RPMI8226 (cell line): ENCODE results near the gene COMMD7.
"Not testable (repeated sequence)": the region's sequence is repeated elsewhere in the genome, so short reads cannot be mapped to it uniquely, and the experiment has no call there.

Source experiments
- DNase-seq: peaks from one replicate; pipeline ENCODE4 v3.0.0-alpha.2; 2015

Gene COMMD7

GRCh38 chr20:32718749-32719348 is 24.4 kb downstream of the COMMD7 start:
- DNase-seq = no peak

DNA sequence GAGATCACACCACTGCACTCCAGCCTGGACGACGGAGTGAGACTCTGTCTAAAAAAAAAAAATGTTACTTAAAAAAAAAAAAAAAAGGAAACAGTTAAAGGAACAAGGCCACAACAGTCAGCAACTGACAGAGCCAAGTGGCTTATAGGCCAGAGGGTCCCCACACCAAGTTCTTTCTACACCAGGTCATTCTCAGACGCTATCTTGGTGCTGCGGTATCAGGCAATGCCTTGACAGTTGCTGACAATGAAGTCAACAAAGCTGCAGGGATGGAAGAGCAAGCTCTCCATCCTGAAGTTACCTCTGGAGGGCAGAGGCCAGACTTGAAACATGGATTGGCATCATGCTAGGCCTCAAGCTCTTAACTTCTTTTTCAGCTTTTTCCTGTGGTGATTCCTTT is 31.9 kb downstream of the COMMD7 start:
- DNase-seq = no peak

DNA sequence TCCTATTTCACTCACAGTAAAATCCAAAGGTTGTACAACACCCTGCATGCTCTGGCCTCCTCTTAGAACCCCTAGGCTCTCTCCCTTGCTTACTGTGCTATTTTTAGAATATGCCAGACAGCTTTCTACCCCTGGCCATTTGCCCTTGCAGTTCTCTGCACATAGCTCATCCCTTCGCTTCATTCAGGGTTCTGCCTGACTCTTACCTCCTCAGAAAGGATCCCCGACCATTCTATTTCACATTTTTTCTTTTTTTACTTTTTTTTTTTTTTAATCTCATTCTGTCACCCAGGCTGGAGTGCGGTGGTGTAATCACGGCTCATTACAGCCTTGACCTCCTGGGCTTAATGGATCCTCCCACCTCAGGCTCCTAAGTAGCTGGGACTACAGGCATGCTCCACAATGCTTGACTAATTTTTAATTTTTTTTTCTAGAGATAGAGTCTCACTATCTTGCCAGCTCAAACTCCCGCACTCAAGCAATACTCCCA is 33.6 kb downstream of the COMMD7 start:
- no peak for DNase-seq

- DNase-seq = not testable (repeated sequence)
Measured at GRCh38 chr20:32709029-32709631, 34.1 kb downstream of the COMMD7 start.

DNA sequence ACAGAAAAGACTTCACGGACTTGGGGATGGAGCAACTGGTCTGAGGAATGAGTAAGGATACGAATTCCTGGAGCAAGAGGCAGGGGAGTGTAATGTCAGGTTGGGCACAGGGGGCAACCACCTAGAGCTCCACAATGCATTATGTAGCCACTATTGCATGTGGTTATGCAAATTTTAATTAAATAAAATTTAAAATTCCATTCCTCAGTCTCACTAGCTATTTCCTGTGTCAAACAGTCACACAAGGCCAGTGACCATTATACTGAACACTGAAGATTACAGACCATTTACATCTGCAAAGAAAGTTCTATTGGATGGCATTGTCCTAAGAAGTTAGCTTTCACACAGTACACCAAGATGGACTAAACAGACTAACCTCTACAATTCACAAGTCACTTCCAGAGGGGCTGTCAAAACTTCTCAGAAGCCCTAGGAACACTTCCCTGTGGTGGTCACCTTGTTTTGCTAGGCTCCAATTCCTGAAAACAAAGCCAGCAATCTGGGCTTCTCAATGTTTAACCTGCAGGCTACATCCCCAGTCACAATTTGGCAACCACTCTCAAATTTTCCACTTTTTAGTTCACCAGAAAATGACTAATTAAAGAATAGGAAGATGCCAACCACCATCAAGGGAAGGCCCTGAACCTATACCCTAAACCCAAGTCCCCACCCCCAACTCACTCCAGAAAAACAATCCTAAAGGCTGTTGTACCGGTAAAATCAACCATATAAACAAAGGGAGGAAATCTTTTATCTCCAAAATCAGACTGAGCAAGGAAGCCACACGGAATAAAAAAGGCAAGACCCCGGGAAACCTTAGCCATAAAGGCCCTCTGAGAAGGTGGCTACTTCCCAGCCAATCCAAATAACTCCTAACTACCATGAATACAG is 35.3 kb downstream of the COMMD7 start:
- no peak for DNase-seq

DNA sequence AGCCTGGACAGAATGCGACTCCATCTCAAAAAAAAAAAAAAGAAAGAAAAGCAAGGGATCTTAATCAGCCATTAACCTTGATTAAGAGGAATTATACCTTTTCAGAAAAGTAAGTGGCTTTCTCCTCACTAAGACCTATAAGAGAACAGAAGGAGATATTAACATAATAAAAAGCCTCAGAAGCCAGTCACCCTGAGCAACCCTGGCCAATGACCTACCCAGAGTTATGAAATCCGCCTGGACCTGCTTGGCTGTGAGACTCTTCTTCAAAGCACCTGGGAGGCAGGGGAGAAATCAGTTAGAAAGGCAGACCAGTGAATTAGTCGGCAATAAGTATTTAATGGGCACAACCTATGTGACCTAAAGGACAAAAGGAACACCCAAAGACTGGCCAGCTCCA is 36.8 kb downstream of the COMMD7 start:
- DNase-seq = no peak

DNA sequence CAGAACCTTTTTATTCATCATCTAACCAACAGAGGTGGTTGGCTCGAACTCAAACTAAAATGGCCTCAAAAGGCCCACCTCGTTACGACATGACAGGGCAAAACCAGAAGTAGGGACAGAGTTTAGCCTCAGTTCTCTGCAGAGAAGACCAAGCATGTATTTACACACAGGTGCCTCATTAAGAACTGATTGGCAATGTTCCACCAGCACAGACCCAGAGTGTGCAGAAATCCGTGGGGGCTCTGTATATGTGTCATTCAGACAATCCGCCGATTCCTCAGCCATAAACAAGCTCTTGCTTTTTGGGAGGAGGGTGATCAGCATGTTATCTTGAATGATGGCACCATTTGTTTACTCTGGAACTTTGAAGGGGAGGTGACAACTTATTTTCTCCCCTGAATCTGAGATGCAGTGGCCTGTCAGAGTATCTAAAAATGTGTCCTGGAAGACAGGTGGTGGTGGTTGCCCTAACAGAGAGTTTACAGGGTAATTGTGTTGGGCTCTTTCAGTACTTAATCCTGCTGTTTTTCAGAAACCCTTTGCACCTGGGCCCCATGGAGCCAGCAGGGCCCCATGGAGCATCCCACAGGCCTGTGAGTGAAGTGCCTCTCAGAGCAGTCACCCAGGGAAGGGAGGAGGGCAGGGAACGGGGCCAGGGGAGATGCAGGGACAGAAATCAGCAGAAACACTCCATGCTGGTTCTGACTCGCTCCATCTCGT is 40.4 kb downstream of the COMMD7 start:
- peak; percentile 44 for DNase-seq

DNA sequence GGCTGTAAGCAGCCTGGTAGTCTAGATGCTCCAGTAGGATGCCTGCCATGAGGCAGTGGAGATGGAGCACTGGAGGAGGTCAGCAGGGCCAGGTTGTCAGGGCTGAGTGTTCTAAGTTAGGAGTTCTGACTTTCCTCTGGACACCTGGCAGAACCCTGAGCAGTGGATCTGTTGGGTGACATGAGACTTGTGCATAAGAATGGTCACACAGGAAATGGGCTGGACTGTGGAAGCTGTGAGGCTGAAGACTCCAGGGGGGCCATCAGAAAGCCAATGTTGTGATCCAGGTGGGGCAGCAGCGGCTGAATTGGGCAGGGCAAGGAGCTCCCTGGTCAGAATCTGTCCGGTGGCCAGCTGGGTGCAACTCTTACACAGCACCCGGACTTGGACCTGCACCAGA is 45.7 kb downstream of the COMMD7 start:
- no peak for DNase-seq

- no peak for DNase-seq
Measured at GRCh38 chr20:32695089-32695488, 48.2 kb downstream of the COMMD7 start.

GRCh38 chr20:32688966-32689365 is 54.3 kb downstream of the COMMD7 start:
- DNase-seq = not testable (repeated sequence)

GRCh38 chr20:32687180-32687532 is 56.1 kb downstream of the COMMD7 start:
- no peak for DNase-seq

GRCh38 chr20:32686530-32687179 is 56.6 kb downstream of the COMMD7 start:
- DNase-seq = no peak

- DNase-seq = no peak
Measured at GRCh38 chr20:32685541-32686529, 57.4 kb downstream of the COMMD7 start.

GRCh38 chr20:32682508-32682987 is 60.7 kb downstream of the COMMD7 start:
- no peak for DNase-seq

DNA sequence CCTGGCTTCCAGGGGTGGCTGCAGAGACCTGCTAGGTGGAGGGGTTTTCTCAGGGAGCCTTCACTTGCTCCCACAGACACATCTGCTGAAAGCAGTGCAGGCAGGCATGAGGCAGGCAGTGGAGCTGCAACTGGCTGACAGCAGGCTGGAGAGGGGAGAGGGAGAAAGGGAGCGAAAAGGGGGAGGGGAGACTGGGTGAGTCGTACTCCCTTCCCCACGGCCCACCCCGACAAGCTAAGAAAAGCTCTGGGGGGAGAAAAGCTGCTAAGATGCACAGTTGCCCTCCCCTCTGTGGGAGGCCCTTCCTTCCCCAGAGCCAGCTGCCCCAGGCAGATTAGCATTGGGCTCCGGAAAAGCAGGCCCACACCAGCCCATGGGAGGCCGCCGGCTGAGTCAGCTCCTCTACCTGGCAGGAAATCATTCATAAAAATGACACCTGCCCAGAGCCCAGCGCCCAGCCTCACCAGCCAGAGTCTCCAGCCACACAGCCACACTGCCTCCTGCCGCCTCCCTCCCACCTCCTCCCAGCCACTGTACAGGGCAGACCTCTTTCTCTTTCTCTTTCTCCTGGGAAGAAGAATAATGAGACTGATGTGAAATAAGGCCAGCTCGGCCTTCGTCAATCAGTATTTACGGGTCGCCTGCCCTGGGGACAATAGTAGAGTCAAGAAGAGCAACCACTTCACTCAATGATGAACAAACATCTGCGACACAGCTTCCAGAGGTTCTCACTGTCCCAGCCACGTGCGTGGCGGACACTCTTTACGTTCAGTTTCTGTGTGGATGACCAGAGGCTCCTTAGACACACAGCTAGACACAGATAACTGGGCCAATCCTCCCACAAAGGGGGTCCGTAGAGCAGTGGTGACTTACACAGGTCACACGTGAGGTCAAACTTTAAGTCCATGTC is 61.8 kb downstream of the COMMD7 start:
- DNase-seq = peak; percentile 92

DNA sequence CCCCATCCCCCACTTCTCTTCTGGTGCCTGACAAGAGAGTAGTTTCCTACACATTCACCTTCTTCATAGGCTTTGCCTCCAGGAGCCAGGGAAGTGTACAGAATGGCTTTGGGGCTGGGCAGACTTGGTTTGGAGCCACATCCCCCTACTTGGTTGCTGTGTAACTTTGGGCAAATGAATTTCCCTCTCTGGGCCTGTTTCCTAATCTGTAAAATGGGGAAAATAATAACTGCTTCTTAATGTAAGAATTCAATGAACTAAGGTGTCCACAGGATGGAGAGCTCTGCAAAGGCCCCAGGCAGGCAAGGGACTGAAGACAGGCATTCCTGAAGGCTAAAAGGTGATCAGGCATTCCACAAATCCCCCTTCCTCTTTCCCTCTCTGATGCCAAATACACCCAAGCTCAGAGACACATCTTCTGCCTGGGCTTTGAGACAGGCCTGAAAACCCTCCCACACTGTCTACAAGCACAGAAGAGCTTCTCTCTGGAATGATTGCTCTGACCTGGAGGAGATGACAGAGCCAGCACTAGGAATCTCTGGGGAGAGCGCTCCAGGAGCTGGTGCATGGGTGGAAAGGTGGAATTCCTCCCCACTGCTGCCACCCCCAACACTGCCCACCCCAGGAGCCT is 62.6 kb downstream of the COMMD7 start:
- no peak for DNase-seq

DNA sequence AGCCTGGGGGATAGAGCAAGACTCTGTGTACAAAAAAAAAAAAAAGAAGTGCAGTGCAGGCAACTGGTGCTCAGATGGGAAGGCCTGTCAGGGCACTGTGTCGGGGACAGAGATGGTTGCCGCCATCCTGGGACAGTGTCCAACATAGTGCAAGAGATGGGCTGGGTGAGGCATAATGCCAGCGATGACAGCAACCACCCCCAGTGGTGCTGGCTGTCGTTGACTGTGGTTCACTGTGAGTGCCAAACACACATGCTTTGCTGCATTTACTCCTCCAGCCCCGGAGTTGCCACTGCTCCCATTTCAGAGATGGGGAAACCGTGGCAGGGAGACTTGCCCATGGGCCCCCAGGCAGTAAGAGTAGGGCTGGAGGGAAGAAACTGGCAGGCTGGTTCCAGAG is 64.3 kb downstream of the COMMD7 start:
- peak; percentile 56 for DNase-seq

- DNase-seq = no peak
Measured at GRCh38 chr20:32675223-32675975, 67.9 kb downstream of the COMMD7 start.

DNA sequence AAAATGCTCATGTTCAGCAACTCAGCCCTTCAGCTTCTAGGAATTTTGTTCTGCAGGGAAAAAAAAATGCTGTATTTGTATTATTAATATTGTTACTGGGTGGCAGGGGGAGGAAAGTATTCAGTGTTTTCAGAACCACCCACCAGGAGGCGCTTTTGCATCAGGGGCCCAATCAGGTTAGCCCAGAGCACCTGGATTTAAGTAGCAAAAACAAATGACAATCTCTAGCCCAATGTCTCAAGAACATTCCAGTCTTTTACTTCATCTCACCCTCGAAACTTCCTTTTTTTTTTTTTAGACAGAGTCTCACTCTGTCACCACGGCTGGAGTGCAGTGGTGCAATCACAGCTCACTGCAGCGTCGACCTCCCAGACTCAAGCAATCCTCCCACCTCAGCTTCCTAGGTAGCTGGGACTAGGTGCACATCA is 68.9 kb downstream of the COMMD7 start:
- peak; percentile 79 for DNase-seq
